Measurements from ENCODE around the gene NWD2.

Gene NWD2

DNA sequence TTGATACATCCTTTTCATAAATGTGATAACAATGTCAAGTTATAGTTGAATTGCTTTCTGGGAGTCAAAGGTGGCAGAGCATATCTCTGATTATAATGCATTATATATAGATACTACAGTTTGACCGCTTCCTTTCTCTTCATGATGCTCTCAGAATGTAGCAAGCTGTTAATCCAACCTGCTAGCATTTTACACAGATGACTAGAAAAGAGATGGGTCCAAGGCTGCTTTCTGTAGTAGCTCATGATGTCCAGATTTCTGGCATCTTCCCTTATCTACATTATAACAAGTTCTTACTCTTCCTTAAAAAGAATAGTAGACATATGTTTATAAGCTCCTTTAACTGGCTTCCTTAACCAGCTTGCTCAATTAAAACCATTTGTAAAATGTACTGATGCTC is 192.0 kb downstream of the NWD2 start:
- 100% methylated on average over 1 of the region's 1 CpG for WGBS, 2 experiments
- Histone ChIP-seq H3K27ac (ENCODE audit: insufficient read depth, low read depth, low read length, poor library complexity, severe bottlenecking) (no peak overlapping the region), H3K27me3 (ENCODE audit: control insufficient read depth, insufficient read depth, low read length, poor library complexity, severe bottlenecking) (no peaks in the 10 kb centered on the region), H3K4me3 (ENCODE audit: insufficient read depth, low read depth, low read length) (no peak overlapping the region), H3K36me3 (ENCODE audit: control insufficient read depth, insufficient read depth, low read length) (no peaks in the 10 kb centered on the region), H3K4me1 (ENCODE audit: control insufficient read depth, insufficient read depth, low read length) (no peaks in the 10 kb centered on the region), H3K9me3 (ENCODE audit: control insufficient read depth, low read length) (no peaks in the 10 kb centered on the region)

- H3K27me3 ChIP-seq (ENCODE audit: control insufficient read depth, insufficient read depth, low read length, poor library complexity, severe bottlenecking) = no peaks in the 10 kb centered on the region
- no peaks in the 10 kb centered on the region for H3K4me1 ChIP-seq (ENCODE audit: control insufficient read depth, insufficient read depth, low read length)
- H3K36me3 ChIP-seq (ENCODE audit: control insufficient read depth, insufficient read depth, low read length) = no peaks in the 10 kb centered on the region
- H3K27ac ChIP-seq (ENCODE audit: insufficient read depth, low read depth, low read length, poor library complexity, severe bottlenecking) = no peak overlapping the region
- H3K9me3 ChIP-seq (ENCODE audit: control insufficient read depth, low read length) = no peaks in the 10 kb centered on the region
- WGBS, 2 experiments = 87 to 93% methylated on average over 3 to 4 of the region's 4 CpGs
- no peak overlapping the region for H3K4me3 ChIP-seq (ENCODE audit: insufficient read depth, low read depth, low read length)
Observed at GRCh38 chr4:37437163-37437562, 192.6 kb downstream of the NWD2 start.

- no peaks in the 10 kb centered on the region for H3K9me3 ChIP-seq (ENCODE audit: control insufficient read depth, low read length)
- no peaks in the 10 kb centered on the region for H3K36me3 ChIP-seq (ENCODE audit: control insufficient read depth, insufficient read depth, low read length)
- WGBS, 2 experiments = 91 to 96% methylated on average over 6 of the region's 8 CpGs
- H3K27ac ChIP-seq (ENCODE audit: insufficient read depth, low read depth, low read length, poor library complexity, severe bottlenecking) = no peak overlapping the region
- H3K27me3 ChIP-seq (ENCODE audit: control insufficient read depth, insufficient read depth, low read length, poor library complexity, severe bottlenecking) = no peaks in the 10 kb centered on the region
- H3K4me3 ChIP-seq (ENCODE audit: insufficient read depth, low read depth, low read length) = no peak overlapping the region
- no peaks in the 10 kb centered on the region for H3K4me1 ChIP-seq (ENCODE audit: control insufficient read depth, insufficient read depth, low read length)
Observed at GRCh38 chr4:37438564-37439279, 194.2 kb downstream of the NWD2 start.

GRCh38 chr4:37439809-37440474 is 195.4 kb downstream of the NWD2 start:
- H3K4me1 ChIP-seq (ENCODE audit: control insufficient read depth, insufficient read depth, low read length) = no peaks in the 10 kb centered on the region
- no peak overlapping the region for H3K4me3 ChIP-seq (ENCODE audit: insufficient read depth, low read depth, low read length)
- H3K9me3 ChIP-seq (ENCODE audit: control insufficient read depth, low read length) = no peaks in the 10 kb centered on the region
- no peaks in the 10 kb centered on the region for H3K27me3 ChIP-seq (ENCODE audit: control insufficient read depth, insufficient read depth, low read length, poor library complexity, severe bottlenecking)
- no peak overlapping the region for H3K27ac ChIP-seq (ENCODE audit: insufficient read depth, low read depth, low read length, poor library complexity, severe bottlenecking)
- no peaks in the 10 kb centered on the region for H3K36me3 ChIP-seq (ENCODE audit: control insufficient read depth, insufficient read depth, low read length)
- WGBS, 2 experiments = 91 to 93% methylated on average over 5 of the region's 5 CpGs

- H3K27ac ChIP-seq (ENCODE audit: insufficient read depth, low read depth, low read length, poor library complexity, severe bottlenecking) = no peak overlapping the region
- H3K4me3 ChIP-seq (ENCODE audit: insufficient read depth, low read depth, low read length) = no peak overlapping the region
- H3K36me3 ChIP-seq (ENCODE audit: control insufficient read depth, insufficient read depth, low read length) = no peaks in the 10 kb centered on the region
- no peaks in the 10 kb centered on the region for H3K27me3 ChIP-seq (ENCODE audit: control insufficient read depth, insufficient read depth, low read length, poor library complexity, severe bottlenecking)
- 97 to 100% methylated on average over 2 of the region's 2 CpGs for WGBS, 2 experiments
- H3K9me3 ChIP-seq (ENCODE audit: control insufficient read depth, low read length) = no peaks in the 10 kb centered on the region
- no peaks in the 10 kb centered on the region for H3K4me1 ChIP-seq (ENCODE audit: control insufficient read depth, insufficient read depth, low read length)
Observed at GRCh38 chr4:37440501-37440900, 196.0 kb downstream of the NWD2 start.

GRCh38 chr4:37441231-37442061 is 196.9 kb downstream of the NWD2 start:
- WGBS, 2 experiments = 87 to 88% methylated on average over 9 of the region's 9 CpGs
- Histone ChIP-seq H3K4me1 (ENCODE audit: control insufficient read depth, insufficient read depth, low read length) (no peaks in the 10 kb centered on the region), H3K27ac (ENCODE audit: insufficient read depth, low read depth, low read length, poor library complexity, severe bottlenecking) (no peak overlapping the region)

GRCh38 chr4:37442062-37442323 is 197.4 kb downstream of the NWD2 start:
- Histone ChIP-seq H3K9me3 (ENCODE audit: control insufficient read depth, low read length) (no peaks in the 10 kb centered on the region), H3K27me3 (ENCODE audit: control insufficient read depth, insufficient read depth, low read length, poor library complexity, severe bottlenecking) (no peaks in the 10 kb centered on the region), H3K4me3 (ENCODE audit: insufficient read depth, low read depth, low read length) (no peak overlapping the region), H3K4me1 (ENCODE audit: control insufficient read depth, insufficient read depth, low read length) (no peaks in the 10 kb centered on the region), H3K27ac (ENCODE audit: insufficient read depth, low read depth, low read length, poor library complexity, severe bottlenecking) (no peak overlapping the region), H3K36me3 (ENCODE audit: control insufficient read depth, insufficient read depth, low read length) (no peaks in the 10 kb centered on the region)
- 77 to 80% methylated on average over 1 of the region's 1 CpG for WGBS, 2 experiments

More at GRCh38 chr4:37441231-37442061, 196.9 kb downstream of the NWD2 start:
- no peak overlapping the region for H3K4me3 ChIP-seq (ENCODE audit: insufficient read depth, low read depth, low read length)
- H3K36me3 ChIP-seq (ENCODE audit: control insufficient read depth, insufficient read depth, low read length) = no peaks in the 10 kb centered on the region
- no peaks in the 10 kb centered on the region for H3K27me3 ChIP-seq (ENCODE audit: control insufficient read depth, insufficient read depth, low read length, poor library complexity, severe bottlenecking)
- no peaks in the 10 kb centered on the region for H3K9me3 ChIP-seq (ENCODE audit: control insufficient read depth, low read length)

DNA sequence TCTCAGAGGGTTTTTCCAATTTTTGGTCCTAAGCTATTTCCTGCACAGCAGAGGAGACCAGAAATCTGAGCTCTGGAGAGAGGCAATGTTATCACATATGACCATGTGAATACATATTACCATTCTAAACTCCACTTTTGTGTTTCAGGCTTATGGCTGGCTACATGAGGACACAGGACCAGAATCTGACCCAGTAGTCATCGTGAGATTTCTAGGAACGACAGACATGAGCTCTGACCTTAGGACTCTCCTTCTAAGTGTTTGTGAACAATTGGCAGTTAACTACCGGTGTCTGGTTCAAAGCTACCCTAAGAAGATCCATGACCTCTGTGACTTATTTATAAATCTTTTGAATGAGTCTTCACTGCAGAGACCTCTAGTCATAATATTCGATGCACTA is 198.6 kb downstream of the NWD2 start:
- Histone ChIP-seq H3K4me1 (ENCODE audit: control insufficient read depth, insufficient read depth, low read length) (no peaks in the 10 kb centered on the region), H3K27ac (ENCODE audit: insufficient read depth, low read depth, low read length, poor library complexity, severe bottlenecking) (no peak overlapping the region), H3K27me3 (ENCODE audit: control insufficient read depth, insufficient read depth, low read length, poor library complexity, severe bottlenecking) (no peaks in the 10 kb centered on the region), H3K9me3 (ENCODE audit: control insufficient read depth, low read length) (no peaks in the 10 kb centered on the region), H3K36me3 (ENCODE audit: control insufficient read depth, insufficient read depth, low read length) (no peaks in the 10 kb centered on the region), H3K4me3 (ENCODE audit: insufficient read depth, low read depth, low read length) (no peak overlapping the region)
- WGBS, 2 experiments = 93 to 96% methylated on average over 4 of the region's 4 CpGs

DNA sequence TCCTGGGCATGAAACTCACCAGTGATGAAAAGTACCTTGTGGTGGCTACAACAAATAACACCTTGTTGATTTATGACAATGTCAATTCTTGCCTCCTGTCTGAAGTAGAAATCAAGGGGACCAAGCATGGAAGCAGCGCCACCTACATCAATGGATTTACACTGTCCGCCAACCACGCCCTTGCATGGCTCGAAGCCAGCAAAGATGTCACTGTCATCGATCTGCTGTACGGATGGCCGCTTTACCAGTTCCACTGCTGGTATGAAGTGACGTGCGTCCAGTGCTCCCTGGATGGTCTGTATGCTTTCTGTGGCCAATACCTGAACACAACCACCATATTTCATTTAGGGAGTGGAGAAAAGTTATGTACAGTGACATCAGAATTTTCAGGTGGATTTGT is 200.5 kb downstream of the NWD2 start:
- no peaks in the 10 kb centered on the region for H3K4me1 ChIP-seq (ENCODE audit: control insufficient read depth, insufficient read depth, low read length)
- WGBS, 2 experiments = 96 to 98% methylated on average over 9 of the region's 9 CpGs
- no peak overlapping the region for H3K27ac ChIP-seq (ENCODE audit: insufficient read depth, low read depth, low read length, poor library complexity, severe bottlenecking)
- no peaks in the 10 kb centered on the region for H3K36me3 ChIP-seq (ENCODE audit: control insufficient read depth, insufficient read depth, low read length)
- no peaks in the 10 kb centered on the region for H3K27me3 ChIP-seq (ENCODE audit: control insufficient read depth, insufficient read depth, low read length, poor library complexity, severe bottlenecking)
- no peaks in the 10 kb centered on the region for H3K9me3 ChIP-seq (ENCODE audit: control insufficient read depth, low read length)
- H3K4me3 ChIP-seq (ENCODE audit: insufficient read depth, low read depth, low read length) = no peak overlapping the region

GRCh38 chr4:37446016-37446415 is 201.5 kb downstream of the NWD2 start:
- H3K4me3 ChIP-seq (ENCODE audit: insufficient read depth, low read depth, low read length) = no peak overlapping the region
- no peaks in the 10 kb centered on the region for H3K36me3 ChIP-seq (ENCODE audit: control insufficient read depth, insufficient read depth, low read length)
- no peaks in the 10 kb centered on the region for H3K4me1 ChIP-seq (ENCODE audit: control insufficient read depth, insufficient read depth, low read length)
- WGBS, 2 experiments = 95 to 97% methylated on average over 8 of the region's 8 CpGs
- H3K27ac ChIP-seq (ENCODE audit: insufficient read depth, low read depth, low read length, poor library complexity, severe bottlenecking) = no peak overlapping the region
- H3K9me3 ChIP-seq (ENCODE audit: control insufficient read depth, low read length) = no peaks in the 10 kb centered on the region
- no peaks in the 10 kb centered on the region for H3K27me3 ChIP-seq (ENCODE audit: control insufficient read depth, insufficient read depth, low read length, poor library complexity, severe bottlenecking)

Measured in ectodermal cell (in vitro differentiated cells).